H9 (cell line): Measurements from ENCODE around the gene ITPKA. TPM values are rescaled to one million over a fixed set of nuclear protein-coding genes. Genes with fewer than 3 reads are reported as not detected.

Source experiments
- DNase-seq: peaks from one replicate; pipeline ENCODE4 v3.0.0-alpha.2; 2017
- H2AFZ ChIP-seq: one replicate; pipeline ENCODE4 v1.6.1; 2013; ENCODE audit warnings: mild to moderate bottlenecking, low read length, control low read depth, moderate library complexity
- H2AK5ac ChIP-seq: 2 replicates; pipeline ENCODE4 v1.6.1; 2013; ENCODE audit warnings: low read length, control low read depth, mixed read lengths; ENCODE audit not compliant: insufficient read length
- H2BK120ac ChIP-seq: one replicate; pipeline ENCODE4 v1.6.1; 2013; ENCODE audit warnings: low read depth, mild to moderate bottlenecking, low read length, control low read depth, inconsistent platforms; ENCODE audit not compliant: poor library complexity, severe bottlenecking
- H2BK12ac ChIP-seq: 2 replicates; pipeline ENCODE4 v1.6.1; 2013; ENCODE audit warnings: low read length, control low read depth, mixed read lengths, low read depth; ENCODE audit not compliant: insufficient read length
- H2BK15ac ChIP-seq: 2 replicates; pipeline ENCODE4 v1.6.1; 2013; ENCODE audit warnings: low read depth, low read length, control low read depth
- H2BK20ac ChIP-seq: one replicate; pipeline ENCODE4 v1.6.1; 2013; ENCODE audit warnings: low read depth, mild to moderate bottlenecking, low read length, control low read depth, inconsistent platforms; ENCODE audit not compliant: poor library complexity, severe bottlenecking
- H2BK5ac ChIP-seq: 2 replicates; pipeline ENCODE4 v1.6.1; 2013; ENCODE audit warnings: low read length, control low read depth, mixed read lengths; ENCODE audit not compliant: insufficient read length
- H3K14ac ChIP-seq: 2 replicates; pipeline ENCODE4 v1.6.1; 2013; ENCODE audit warnings: low read length, control low read depth; ENCODE audit not compliant: insufficient read depth
- H3K18ac ChIP-seq: 2 replicates; pipeline ENCODE4 v1.6.1; 2013; ENCODE audit warnings: low read depth, mild to moderate bottlenecking, mixed read lengths, low read length, control low read depth; ENCODE audit not compliant: insufficient read length
- H3K23ac ChIP-seq: 2 replicates; pipeline ENCODE4 v1.6.1; 2013; ENCODE audit warnings: low read length, control low read depth, mixed read lengths, low read depth; ENCODE audit not compliant: insufficient read length
- H3K23me2 ChIP-seq: 2 replicates; pipeline ENCODE4 v1.6.1; 2013; ENCODE audit warnings: low read depth, mild to moderate bottlenecking, mixed read lengths, low read length, control low read depth; ENCODE audit not compliant: insufficient read length, poor library complexity, severe bottlenecking
- H3K27ac ChIP-seq: 2 replicates; pipeline ENCODE4 v1.5.1; 2013; ENCODE audit warnings: low read length, control low read depth, mixed read lengths, low read depth; ENCODE audit not compliant: insufficient read length
- H3K27me3 ChIP-seq: 2 replicates; pipeline ENCODE4 v1.6.1; 2013; ENCODE audit warnings: low read length, control low read depth, inconsistent platforms; ENCODE audit not compliant: insufficient read depth
- H3K4ac ChIP-seq: 2 replicates; pipeline ENCODE4 v1.6.1; 2013; ENCODE audit warnings: low read depth, mild to moderate bottlenecking, control low read depth, inconsistent platforms, low read length, moderate library complexity
- H3K4me1 ChIP-seq: 2 replicates; pipeline ENCODE4 v1.6.1; 2013; ENCODE audit warnings: low read length, control low read depth, inconsistent platforms; ENCODE audit not compliant: insufficient read depth
- H3K4me2 ChIP-seq: 2 replicates; pipeline ENCODE4 v1.6.1; 2013; ENCODE audit warnings: low read length, control low read depth, mixed read lengths; ENCODE audit not compliant: insufficient read length, insufficient read depth
- H3K56ac ChIP-seq: 2 replicates; pipeline ENCODE4 v1.6.1; 2013; ENCODE audit warnings: low read depth, mild to moderate bottlenecking, mixed read lengths, low read length, control low read depth; ENCODE audit not compliant: insufficient read length
- H3K79me1 ChIP-seq: 2 replicates; pipeline ENCODE4 v1.6.1; 2013; ENCODE audit warnings: low read depth, mild to moderate bottlenecking, moderate library complexity, low read length, control low read depth, inconsistent platforms; ENCODE audit not compliant: insufficient read depth, poor library complexity, severe bottlenecking
- H3K79me2 ChIP-seq: 2 replicates; pipeline ENCODE4 v1.6.1; 2013; ENCODE audit warnings: low read length, control low read depth, inconsistent platforms; ENCODE audit not compliant: insufficient read depth
- H3K9ac ChIP-seq: 2 replicates; pipeline ENCODE4 v1.6.1; 2013; ENCODE audit warnings: low read length, control low read depth, mixed read lengths; ENCODE audit not compliant: insufficient read length; ENCODE audit errors: extremely low read depth
- H3K9me3 ChIP-seq: one replicate; pipeline ENCODE4 v1.6.1; 2013; ENCODE audit warnings: low read depth, low read length, inconsistent platforms; ENCODE audit not compliant: control insufficient read depth
- H3T11ph ChIP-seq: one replicate; pipeline ENCODE4 v1.6.1; 2013; ENCODE audit warnings: mild to moderate bottlenecking, low read length, control low read depth, inconsistent platforms
- H4K20me1 ChIP-seq: one replicate; pipeline ENCODE4 v1.6.1; 2013; ENCODE audit not compliant: control insufficient read depth, insufficient read length, insufficient read depth
- H4K5ac ChIP-seq: 2 replicates; pipeline ENCODE4 v1.6.1; 2013; ENCODE audit warnings: low read depth, mild to moderate bottlenecking, mixed read lengths, low read length, control low read depth; ENCODE audit not compliant: insufficient read length
- H4K8ac ChIP-seq: replicated peaks from 2 replicates; pipeline ENCODE4 v1.6.1; 2013; ENCODE audit warnings: low read length, control low read depth, mixed read lengths, low read depth; ENCODE audit not compliant: insufficient read length
- H4K91ac ChIP-seq: 2 replicates; pipeline ENCODE4 v1.6.1; 2013; ENCODE audit warnings: low read depth, mild to moderate bottlenecking, moderate library complexity, mixed read lengths, low read length, control low read depth; ENCODE audit not compliant: insufficient read length
- H3K27ac Mint-ChIP-seq, 3 experiments: 2 replicates in 2 of 3; 3 replicates in 1 of 3; pipeline ENCODE4 v1.8.0; 2020 to 2021; ENCODE audit warnings: mixed read lengths in 3 of 3, mild to moderate bottlenecking in 1 of 3, moderate library complexity in 1 of 3
- H3K27me3 Mint-ChIP-seq: 2 replicates; pipeline ENCODE4 v1.8.0; 2021; ENCODE audit warnings: low read depth, mild to moderate bottlenecking, moderate library complexity, mixed read lengths
- H3K36me3 Mint-ChIP-seq, 3 experiments: 2 replicates in 2 of 3; 3 replicates in 1 of 3; pipeline ENCODE4 v1.8.0; 2020 to 2021; ENCODE audit warnings: low read depth in 3 of 3, mixed read lengths in 3 of 3; ENCODE audit not compliant: insufficient read depth in 1 of 3
- H3K4me1 Mint-ChIP-seq, 2 experiments: 2 replicates each; pipeline ENCODE4 v1.8.0; 2020; ENCODE audit warnings: mixed read lengths in 2 of 2
- H3K4me3 Mint-ChIP-seq, 2 experiments: 2 replicates in 1 of 2; 3 replicates in 1 of 2; pipeline ENCODE4 v1.8.0; 2020 to 2021; ENCODE audit warnings: mild to moderate bottlenecking in 2 of 2, mixed read lengths in 2 of 2, moderate library complexity in 1 of 2
- H3K9me3 Mint-ChIP-seq, 2 experiments: 2 replicates in 1 of 2; 3 replicates in 1 of 2; pipeline ENCODE4 v1.8.0; 2020; ENCODE audit warnings: mild to moderate bottlenecking in 2 of 2, mixed read lengths in 2 of 2, moderate library complexity in 1 of 2
- CTCF ChIP-seq: fragments of 200-600 bp; sonication (generic); conservative IDR thresholded peaks from 3 replicates; pipeline ENCODE4 v1.8.0; 2021; ENCODE audit warnings: antibody characterized with exemption, mild to moderate bottlenecking
- WGBS: extraction: QIAGEN DNeasy Blood & Tissue Kit; methylation state at CpG from one replicate; pipeline ENCODE4 v1.1.7; 2013; ENCODE audit warnings: missing lambda C conversion rate, low lambda C conversion rate, mixed read lengths; ENCODE audit not compliant: insufficient read length; ENCODE audit errors: extremely low coverage; 5-methylcytosine and 5-hydroxymethylcytosine counted together
- total RNA-seq: library from RNA; stranded (reverse); gene quantifications from 2 replicates; pipeline ENCODE4 v1.2.1, GENCODE V29; 2021

ITPKA gene
- total RNA-seq, 1 experiment from 2014 or later: 0.77 TPM

- Histone ChIP-seq H3K18ac (no peak overlapping the region), H4K20me1 (no peaks in the 10 kb centered on the region), H2BK12ac (no peak overlapping the region), H4K8ac (no peak overlapping the region), H3K4me2 (no peak overlapping the region), H3K79me2 (no peaks in the 10 kb centered on the region), H2AFZ (no peak overlapping the region), H2BK20ac (no peak overlapping the region), H3K56ac (no peak overlapping the region), H3K27me3 (no peaks in the 10 kb centered on the region), H2BK5ac (no peak overlapping the region), H3K27ac (no peak overlapping the region), H3K4me1 (no peaks in the 10 kb centered on the region), H4K91ac (no peak overlapping the region), H3K79me1 (no peaks in the 10 kb centered on the region), H3K23ac (no peak overlapping the region), H2AK5ac (no peak overlapping the region), H3K23me2 (no peaks in the 10 kb centered on the region), H2BK120ac (no peak overlapping the region), H3K9me3 (no peaks in the 10 kb centered on the region), H3T11ph (no peak overlapping the region), H4K5ac (no peak overlapping the region), H3K4ac (no peak overlapping the region), H2BK15ac (no peak overlapping the region), H3K9ac (no peak overlapping the region), H3K14ac (no peak overlapping the region)
- H3K4me1 Mint-ChIP-seq: no peaks in the 10 kb centered on the region
- H3K4me3 Mint-ChIP-seq: no peak overlapping the region
- no CpG with 5 or more reads among the region's 8 CpGs for WGBS
- no peak for DNase-seq
- H3K27ac Mint-ChIP-seq: peak overlapping the region in 1 of 3 experiments; percentile 74; a peak in 1 of 7 replicates
- no peaks in the 10 kb centered on the region for H3K9me3 Mint-ChIP-seq
- H3K36me3 Mint-ChIP-seq: peaks cover 53 to 81% (median 80%) of the 10 kb centered on the region in 3 experiments; a peak in 6 of 7 replicates
- TF ChIP-seq CTCF: no peak
- H3K27me3 Mint-ChIP-seq: no peaks in the 10 kb centered on the region
Observed at GRCh38 chr15:41474436-41474835, 19.2 kb upstream of the ITPKA start.
